HG03159 (cell line): ENCODE results near the gene GCNT2.
"Not testable (repeated sequence)": the region's sequence is repeated elsewhere in the genome, so short reads cannot be mapped to it uniquely, and the experiment has no call there.

ENCODE experiments used
- ATAC-seq: cut with Tn5 transposase; IDR thresholded peaks from one replicate; pipeline ENCODE4 v1.9.1; 2021; ENCODE audit warnings: mild to moderate bottlenecking, moderate library complexity; ENCODE audit not compliant: unreplicated experiment

Gene GCNT2

GRCh38 chr6:10577112-10577511 is 56.0 kb downstream of the GCNT2 start:
- ATAC-seq: no peak

- no peak for ATAC-seq
Observed at GRCh38 chr6:10578723-10579122, 57.6 kb downstream of the GCNT2 start.

- no peak for ATAC-seq
Observed at GRCh38 chr6:10579803-10580202, 58.7 kb downstream of the GCNT2 start.

GRCh38 chr6:10580570-10580969 is 59.4 kb downstream of the GCNT2 start:
- ATAC-seq: no peak

GRCh38 chr6:10581402-10581801 is 60.3 kb downstream of the GCNT2 start:
- not testable (repeated sequence) for ATAC-seq

GRCh38 chr6:10582774-10583508 is 61.8 kb downstream of the GCNT2 start:
- no peak for ATAC-seq

- ATAC-seq: no peak
Observed at GRCh38 chr6:10583509-10583901, 62.4 kb downstream of the GCNT2 start.

- ATAC-seq: no peak
Observed at GRCh38 chr6:10584607-10585006, 63.5 kb downstream of the GCNT2 start.

- no peak for ATAC-seq
Observed at GRCh38 chr6:10585209-10585845, 64.2 kb downstream of the GCNT2 start.

- no peak for ATAC-seq
Observed at GRCh38 chr6:10586302-10586701, 65.2 kb downstream of the GCNT2 start.

- no peak for ATAC-seq
Observed at GRCh38 chr6:10587656-10588406, 66.7 kb downstream of the GCNT2 start.

- ATAC-seq: no peak
Observed at GRCh38 chr6:10588562-10589428, 67.6 kb downstream of the GCNT2 start.

GRCh38 chr6:10589429-10589727 is 68.2 kb downstream of the GCNT2 start:
- ATAC-seq: no peak

GRCh38 chr6:10589983-10590382 is 68.8 kb downstream of the GCNT2 start:
- ATAC-seq: no peak

GRCh38 chr6:10591422-10592160 is 70.4 kb downstream of the GCNT2 start:
- ATAC-seq: no peak

GRCh38 chr6:10595731-10596664 is 74.8 kb downstream of the GCNT2 start:
- ATAC-seq: no peak

GRCh38 chr6:10597499-10598001 is 76.4 kb downstream of the GCNT2 start:
- no peak for ATAC-seq

GRCh38 chr6:10598084-10598960 is 77.2 kb downstream of the GCNT2 start:
- ATAC-seq: no peak
